Measurements from ENCODE around the gene TRAK1.
A peak's percentile ranks its signal among the peaks of the same experiment; 100 is the strongest.

Gene TRAK1

DNA sequence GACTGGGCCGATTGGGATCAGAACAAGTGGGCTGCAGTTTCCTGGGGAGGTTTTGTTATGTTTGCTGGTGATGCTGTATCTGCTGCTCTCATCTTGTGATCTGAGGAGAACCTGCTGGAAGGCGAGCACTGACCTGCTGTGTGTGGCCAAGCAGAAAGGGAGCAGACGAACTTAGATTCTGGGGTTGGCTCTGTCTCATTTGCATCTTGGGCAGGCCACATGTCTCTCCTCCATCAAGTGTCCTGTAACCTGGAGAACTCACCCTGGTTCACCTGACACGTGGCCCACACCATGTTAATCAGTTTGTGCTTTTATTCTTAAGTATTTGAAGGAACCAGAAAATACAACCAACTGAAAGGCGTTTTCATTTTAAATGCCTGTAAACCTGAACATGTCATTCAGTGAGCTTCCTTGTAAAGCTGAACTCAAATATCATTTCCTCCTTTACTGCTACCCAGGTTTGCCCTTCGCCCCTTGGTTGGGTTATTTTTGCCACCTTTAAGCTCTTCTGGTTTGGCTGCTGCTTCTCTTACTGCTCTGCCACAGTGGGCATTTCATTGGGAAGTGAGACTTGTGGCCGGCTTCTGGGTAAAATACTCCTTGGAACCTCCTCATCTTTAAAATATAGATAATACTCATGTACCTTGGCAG, 33.5 kb upstream of the TRAK1 start:
- DNase-seq (ENCODE audit: low spot score), result peak; percentile 44
- TF ChIP-seq, protein P1, sequence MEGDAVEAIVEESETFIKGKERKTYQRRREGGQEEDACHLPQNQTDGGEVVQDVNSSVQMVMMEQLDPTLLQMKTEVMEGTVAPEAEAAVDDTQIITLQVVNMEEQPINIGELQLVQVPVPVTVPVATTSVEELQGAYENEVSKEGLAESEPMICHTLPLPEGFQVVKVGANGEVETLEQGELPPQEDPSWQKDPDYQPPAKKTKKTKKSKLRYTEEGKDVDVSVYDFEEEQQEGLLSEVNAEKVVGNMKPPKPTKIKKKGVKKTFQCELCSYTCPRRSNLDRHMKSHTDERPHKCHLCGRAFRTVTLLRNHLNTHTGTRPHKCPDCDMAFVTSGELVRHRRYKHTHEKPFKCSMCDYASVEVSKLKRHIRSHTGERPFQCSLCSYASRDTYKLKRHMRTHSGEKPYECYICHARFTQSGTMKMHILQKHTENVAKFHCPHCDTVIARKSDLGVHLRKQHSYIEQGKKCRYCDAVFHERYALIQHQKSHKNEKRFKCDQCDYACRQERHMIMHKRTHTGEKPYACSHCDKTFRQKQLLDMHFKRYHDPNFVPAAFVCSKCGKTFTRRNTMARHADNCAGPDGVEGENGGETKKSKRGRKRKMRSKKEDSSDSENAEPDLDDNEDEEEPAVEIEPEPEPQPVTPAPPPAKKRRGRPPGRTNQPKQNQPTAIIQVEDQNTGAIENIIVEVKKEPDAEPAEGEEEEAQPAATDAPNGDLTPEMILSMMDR (IDR thresholded peaks at IDR 0.05; ENCODE audit: extremely low read depth, insufficient read depth, missing control alignments), result no peak
- in situ Hi-C loops (cut with MboI; ENCODE audit: low pct_unique_long_range_greater_than_20kb, low sequenced_read_pairs, unreplicated experiment), result no loop called here

DNA sequence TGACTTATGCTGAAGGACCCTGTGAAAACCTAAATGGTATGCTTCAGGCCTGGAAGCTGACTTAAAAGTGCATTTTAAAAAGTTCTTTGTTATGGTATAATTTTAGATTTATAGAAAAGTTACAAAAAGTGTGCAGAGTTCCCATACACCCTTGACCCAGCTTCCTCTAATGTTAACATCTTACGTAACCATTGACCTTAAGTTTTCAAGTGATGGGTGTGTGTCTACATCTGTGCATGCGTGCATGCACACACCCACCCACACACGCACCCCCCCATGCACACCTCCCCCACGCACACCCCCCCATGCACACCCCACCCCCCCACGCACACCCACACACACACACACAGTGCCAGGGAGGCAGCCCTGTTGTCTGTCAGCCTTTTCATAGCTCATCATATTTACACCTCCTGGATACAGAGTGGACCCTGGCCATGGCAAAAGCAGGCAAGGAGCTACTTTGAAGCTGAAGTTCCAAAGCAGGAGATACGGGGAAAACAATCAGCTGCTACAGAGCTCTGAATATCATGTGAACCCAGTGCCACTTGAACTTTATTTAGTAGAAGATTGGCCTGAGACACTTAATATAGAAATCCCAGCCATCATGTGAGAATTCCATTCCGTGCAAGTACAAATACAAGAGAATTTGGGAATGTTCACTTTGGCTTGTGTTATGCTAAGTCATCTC, 30.0 kb upstream of the TRAK1 start:
- TF ChIP-seq, protein P1 (IDR thresholded peaks at IDR 0.05; ENCODE audit: extremely low read depth, insufficient read depth, missing control alignments), result no peak
- in situ Hi-C loops (cut with MboI; ENCODE audit: low pct_unique_long_range_greater_than_20kb, low sequenced_read_pairs, unreplicated experiment), result no loop called here
- no peak for DNase-seq (ENCODE audit: low spot score)

DNA sequence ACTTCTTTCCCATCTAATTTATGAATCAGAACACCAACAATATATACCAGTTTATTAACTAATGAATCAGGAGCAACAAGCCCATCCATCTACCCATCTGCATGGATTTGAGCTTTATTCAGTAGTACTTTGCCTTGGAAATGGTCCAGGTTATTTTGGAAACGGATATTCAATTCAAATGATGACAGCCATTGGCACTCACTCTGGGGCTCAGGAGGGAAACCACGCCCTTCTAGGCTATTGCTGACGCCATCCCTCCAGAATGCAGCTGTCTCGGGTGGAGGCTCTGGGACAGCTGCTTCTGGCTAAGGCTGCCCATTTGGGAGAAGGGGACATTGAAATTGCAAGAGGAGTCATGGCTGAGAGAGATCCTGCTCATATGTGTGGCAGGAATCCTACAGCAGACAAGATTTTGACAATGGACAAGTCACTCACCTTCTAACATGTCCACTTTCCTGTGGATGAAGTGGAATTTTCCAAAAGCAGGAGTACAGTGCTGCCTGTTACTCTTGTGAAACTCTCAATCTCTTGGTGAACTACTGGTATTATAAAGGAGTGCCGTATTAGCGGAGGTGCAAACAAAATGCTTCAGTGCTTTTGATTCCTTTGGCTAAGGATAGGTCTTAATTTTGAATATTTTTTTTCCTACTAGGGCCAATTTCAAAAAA, 29.3 kb upstream of the TRAK1 start:
- TF ChIP-seq, protein P1 (IDR thresholded peaks at IDR 0.05; ENCODE audit: extremely low read depth, insufficient read depth, missing control alignments), result no peak
- in situ Hi-C loops (cut with MboI; ENCODE audit: low pct_unique_long_range_greater_than_20kb, low sequenced_read_pairs, unreplicated experiment), result no loop called here

DNA sequence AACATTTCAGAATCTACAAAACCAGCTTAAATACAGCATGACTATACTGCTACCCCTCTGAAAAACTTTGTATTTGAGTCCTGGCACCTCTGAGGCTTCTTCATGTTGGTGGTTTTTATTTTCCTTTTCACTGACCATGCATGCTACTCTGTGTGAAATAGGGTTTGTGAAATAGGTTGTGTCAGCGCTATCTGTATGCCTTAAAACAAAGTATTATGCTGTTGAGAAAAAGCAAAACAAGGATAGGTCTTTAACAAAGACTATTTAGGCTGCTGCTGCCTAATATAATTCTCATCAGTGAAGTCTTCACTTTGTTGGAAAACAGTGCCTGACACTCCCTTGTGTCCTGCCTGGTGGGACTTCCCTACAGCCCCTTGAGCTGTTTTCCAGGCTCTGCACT, 28.7 kb upstream of the TRAK1 start:
- no peak for DNase-seq (ENCODE audit: low spot score)
- in situ Hi-C loops (cut with MboI; ENCODE audit: low pct_unique_long_range_greater_than_20kb, low sequenced_read_pairs, unreplicated experiment), result no loop called here

More for the DNA sequence above, 29.3 kb upstream of the TRAK1 start:
- no peak for DNase-seq (ENCODE audit: low spot score)

DNA sequence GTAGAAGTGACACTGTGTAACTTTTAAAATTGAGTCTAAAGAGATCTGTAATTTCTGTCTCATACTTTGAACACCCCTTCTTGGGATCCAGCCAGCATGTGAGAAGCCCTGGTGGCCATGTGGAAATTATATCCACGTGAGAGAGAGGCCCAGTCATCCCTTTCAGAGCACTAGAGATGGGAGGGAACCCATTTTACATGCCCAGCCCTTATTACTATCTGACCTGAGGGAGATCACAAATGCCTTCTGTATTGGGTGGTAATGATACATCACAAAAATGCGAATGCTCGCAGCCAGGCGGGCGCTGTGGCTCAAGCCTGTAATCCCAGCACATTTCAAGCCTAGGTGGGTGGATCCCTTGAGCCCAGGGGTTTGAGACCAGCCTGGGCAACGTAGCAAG, 27.3 kb upstream of the TRAK1 start:
- no peak for DNase-seq (ENCODE audit: low spot score)
- in situ Hi-C loops (cut with MboI; ENCODE audit: low pct_unique_long_range_greater_than_20kb, low sequenced_read_pairs, unreplicated experiment), result no loop called here
- TF ChIP-seq, protein P1 (IDR thresholded peaks at IDR 0.05; ENCODE audit: extremely low read depth, insufficient read depth, missing control alignments), result no peak

More for the DNA sequence above, 28.7 kb upstream of the TRAK1 start:
- TF ChIP-seq, protein P1 (IDR thresholded peaks at IDR 0.05; ENCODE audit: extremely low read depth, insufficient read depth, missing control alignments), result no peak

DNA sequence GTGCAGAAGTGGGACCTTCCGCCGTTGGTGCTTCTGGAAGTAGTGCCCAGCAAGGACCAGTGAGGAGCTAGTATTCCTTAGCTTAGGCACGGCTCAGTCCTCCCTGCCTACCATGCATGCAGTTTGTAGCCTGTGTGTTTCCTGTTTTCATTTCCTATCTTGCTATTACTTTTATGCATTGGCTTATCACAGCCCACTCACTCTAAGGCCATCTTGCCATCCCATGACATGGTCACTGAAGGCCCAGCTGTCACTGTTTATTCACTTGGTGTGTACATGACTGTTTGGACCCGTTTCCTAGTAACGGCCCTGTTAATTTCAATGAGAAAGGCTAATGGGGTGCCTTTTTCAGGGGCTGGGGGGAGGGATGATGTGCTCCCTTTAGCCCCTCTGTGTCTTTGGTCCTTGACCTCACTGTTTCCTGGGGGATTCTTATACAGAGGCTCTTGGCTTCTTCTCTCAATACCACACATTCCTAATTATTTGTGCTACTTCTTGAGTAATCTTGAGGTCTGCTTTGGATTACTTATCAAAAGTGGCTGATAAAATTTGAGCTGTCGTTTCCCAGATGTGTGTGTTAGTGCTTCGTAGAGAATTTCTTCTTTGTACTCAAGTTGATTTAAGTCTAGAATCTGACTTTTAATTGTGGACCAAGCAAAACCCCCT, 24.5 kb upstream of the TRAK1 start:
- TF ChIP-seq, protein P1 (IDR thresholded peaks at IDR 0.05; ENCODE audit: extremely low read depth, insufficient read depth, missing control alignments), result no peak
- in situ Hi-C loops (cut with MboI; ENCODE audit: low pct_unique_long_range_greater_than_20kb, low sequenced_read_pairs, unreplicated experiment), result no loop called here
- peak; percentile 39 for DNase-seq (ENCODE audit: low spot score)
